Stomach smooth muscle (tissue), 2 donors: ENCODE measurements around the gene ATPAF1.
A peak's percentile ranks its signal among the peaks of the same experiment; 100 is the strongest.

ENCODE experiments used
- H3K27ac ChIP-seq: one replicate; pipeline ENCODE4 v1.7.0; 2013; ENCODE audit warnings: mild to moderate bottlenecking, low read length, inconsistent platforms
- H3K27me3 ChIP-seq, 2 donors: one replicate each; pipeline ENCODE4 v1.7.0; 2013; ENCODE audit warnings: low read length in 2 of 2; ENCODE audit not compliant: insufficient read depth in 2 of 2, control insufficient read depth in 1 of 2
- H3K36me3 ChIP-seq, 2 donors: one replicate each; pipeline ENCODE4 v1.7.0; 2013; ENCODE audit warnings: low read length in 2 of 2; ENCODE audit not compliant: control insufficient read depth in 2 of 2, insufficient read depth in 2 of 2
- H3K4me1 ChIP-seq: one replicate; pipeline ENCODE4 v1.7.0; 2013; ENCODE audit warnings: low read length; ENCODE audit not compliant: control insufficient read depth, insufficient read depth
- H3K4me3 ChIP-seq, 2 donors: one replicate each; pipeline ENCODE4 v1.7.0; 2013; ENCODE audit warnings: low read length in 2 of 2
- H3K9ac ChIP-seq, 2 donors: one replicate each; pipeline ENCODE4 v1.7.0; 2013; ENCODE audit warnings: low read length in 2 of 2, mild to moderate bottlenecking in 1 of 2
- H3K9me3 ChIP-seq, 2 donors: one replicate each; pipeline ENCODE4 v1.7.0; 2013; ENCODE audit warnings: low read length in 2 of 2; ENCODE audit not compliant: control insufficient read depth in 2 of 2
- donor health status: healthy.
- donor health status: Pancreatic carcinoma.

Gene ATPAF1

DNA sequence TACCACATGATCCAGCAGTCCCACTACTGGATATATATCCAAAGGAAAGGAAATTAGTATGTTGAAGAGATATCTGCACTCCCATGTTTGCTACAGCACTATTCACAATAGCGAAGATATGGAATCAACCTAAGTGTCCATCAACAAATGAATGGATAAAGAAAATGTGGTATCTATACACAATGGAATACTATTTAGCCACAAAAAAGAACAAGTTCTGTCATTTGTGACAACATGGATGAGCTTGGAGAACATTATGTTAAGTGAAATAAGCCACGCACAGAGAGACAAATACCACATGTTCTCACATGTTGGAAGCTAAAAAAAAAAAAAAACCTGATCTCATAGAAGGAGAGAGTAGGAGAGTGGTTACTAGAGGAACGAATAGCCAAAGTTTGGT lies 17.7 kb downstream of the ATPAF1 start:
- no peak overlapping the region for H3K9ac ChIP-seq
- H3K27ac ChIP-seq, result no peak overlapping the region
- no peaks in the 10 kb centered on the region for H3K4me1 ChIP-seq
- no peaks in the 10 kb centered on the region for H3K27me3 ChIP-seq
- no peak overlapping the region for H3K4me3 ChIP-seq
- peaks cover 26 to 31% of the 10 kb centered on the region in 2 donors for H3K36me3 ChIP-seq
- peaks cover 0 to 6% of the 10 kb centered on the region in 2 donors for H3K9me3 ChIP-seq

- Histone ChIP-seq H3K4me3 (no peak overlapping the region), H3K4me1 (peaks cover 7% of the 10 kb centered on the region), H3K36me3 (peaks cover 25 to 28% of the 10 kb centered on the region in 2 donors), H3K9ac (no peak overlapping the region), H3K27ac (no peak overlapping the region), H3K27me3 (no peaks in the 10 kb centered on the region), H3K9me3 (peaks cover 0 to 6% of the 10 kb centered on the region in 2 donors)
Measured at GRCh38 chr1:46649764-46650163, 18.4 kb downstream of the ATPAF1 start.

DNA sequence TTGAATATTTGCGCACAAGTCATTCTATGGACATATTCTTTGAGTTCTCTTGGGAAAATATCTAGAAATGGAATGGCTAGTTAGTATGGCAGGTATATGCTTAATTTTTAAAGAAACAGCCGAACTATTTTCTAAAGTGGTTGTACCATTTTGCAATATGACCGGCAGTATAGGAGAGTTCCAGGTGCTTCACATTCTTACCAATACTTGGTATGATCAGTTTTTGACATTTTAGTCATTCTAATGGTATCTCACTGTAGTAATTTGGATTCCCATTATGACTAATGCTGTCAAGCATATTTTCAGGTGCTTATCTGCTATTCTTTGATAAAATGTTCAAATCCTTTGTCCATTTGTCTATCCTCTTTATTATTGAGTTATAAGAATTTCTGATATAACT lies 20.6 kb downstream of the ATPAF1 start:
- Histone ChIP-seq H3K27me3 (no peaks in the 10 kb centered on the region), H3K27ac (no peak overlapping the region), H3K9me3 (peaks cover 0 to 6% of the 10 kb centered on the region in 2 donors), H3K9ac (no peak overlapping the region), H3K36me3 (peaks cover 25 to 27% of the 10 kb centered on the region in 2 donors), H3K4me3 (no peak overlapping the region), H3K4me1 (peaks cover 13% of the 10 kb centered on the region)

- Histone ChIP-seq H3K4me3 (peak overlapping the region in 1 of 2 donors; percentile 28), H3K9me3 (peaks cover 0 to 6% of the 10 kb centered on the region in 2 donors), H3K36me3 (peaks cover 21% of the 10 kb centered on the region in 2 donors), H3K27me3 (no peaks in the 10 kb centered on the region), H3K4me1 (peaks cover 16% of the 10 kb centered on the region), H3K9ac (no peak overlapping the region), H3K27ac (no peak overlapping the region)
Measured at GRCh38 chr1:46646844-46647243, 21.3 kb downstream of the ATPAF1 start.

GRCh38 chr1:46646331-46646730 lies 21.8 kb downstream of the ATPAF1 start:
- Histone ChIP-seq H3K36me3 (peaks cover 21% of the 10 kb centered on the region in 2 donors), H3K4me3 (no peak overlapping the region), H3K9ac (no peak overlapping the region), H3K4me1 (peaks cover 16% of the 10 kb centered on the region), H3K27ac (no peak overlapping the region), H3K9me3 (peaks cover 0 to 6% of the 10 kb centered on the region in 2 donors), H3K27me3 (no peaks in the 10 kb centered on the region)

DNA sequence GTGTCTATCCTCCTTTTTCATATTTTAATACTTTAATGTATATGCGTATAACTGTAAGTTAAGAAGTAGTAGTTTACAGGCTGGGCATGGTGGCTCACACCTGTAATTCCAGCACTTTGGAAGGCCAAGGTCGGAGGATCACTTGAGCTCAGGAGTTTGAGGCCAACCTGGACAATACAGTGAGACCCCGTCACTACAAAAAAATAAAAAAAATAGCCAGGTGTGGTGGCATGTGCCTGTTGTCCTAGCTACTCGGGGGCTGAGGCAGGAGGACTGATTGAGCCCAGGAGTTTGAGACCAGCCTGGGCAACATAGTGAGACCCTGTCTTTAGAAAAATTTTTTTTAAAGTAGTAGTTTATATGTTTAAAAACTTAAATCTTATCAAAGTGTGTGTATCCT lies 22.3 kb downstream of the ATPAF1 start:
- no peak overlapping the region for H3K4me3 ChIP-seq
- H3K4me1 ChIP-seq, result peaks cover 16% of the 10 kb centered on the region
- no peak overlapping the region for H3K9ac ChIP-seq
- H3K36me3 ChIP-seq, result peaks cover 21% of the 10 kb centered on the region in 2 donors
- no peaks in the 10 kb centered on the region for H3K27me3 ChIP-seq
- peaks cover 0 to 6% of the 10 kb centered on the region in 2 donors for H3K9me3 ChIP-seq
- no peak overlapping the region for H3K27ac ChIP-seq

DNA sequence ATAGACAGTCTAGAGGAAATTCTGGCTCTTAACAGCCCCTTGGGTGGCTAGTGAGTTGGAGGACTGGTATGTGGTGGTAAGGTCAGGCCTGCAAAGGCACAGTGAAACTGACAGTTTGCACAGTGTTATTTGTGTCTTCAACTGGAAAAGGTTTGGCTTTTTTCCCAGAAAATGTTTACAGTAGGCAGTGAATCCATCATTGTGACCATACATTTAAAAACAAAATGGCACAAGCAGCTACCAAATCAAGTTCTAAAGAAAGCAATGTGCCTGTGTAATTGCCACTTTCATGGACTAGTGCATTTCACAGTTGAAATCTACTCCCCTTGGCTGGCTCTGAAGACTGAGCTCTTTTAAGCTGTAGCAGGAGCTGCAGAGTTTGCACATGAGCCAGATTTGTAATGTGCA lies 24.8 kb downstream of the ATPAF1 start:
- Histone ChIP-seq H3K4me3 (peak overlapping the region in 1 of 2 donors; percentile 3), H3K36me3 (peaks cover 6 to 10% of the 10 kb centered on the region in 2 donors), H3K27ac (peak overlapping the region; percentile 66), H3K4me1 (peaks cover 16% of the 10 kb centered on the region), H3K27me3 (no peaks in the 10 kb centered on the region), H3K9me3 (no peaks in the 10 kb centered on the region), H3K9ac (no peak overlapping the region)

DNA sequence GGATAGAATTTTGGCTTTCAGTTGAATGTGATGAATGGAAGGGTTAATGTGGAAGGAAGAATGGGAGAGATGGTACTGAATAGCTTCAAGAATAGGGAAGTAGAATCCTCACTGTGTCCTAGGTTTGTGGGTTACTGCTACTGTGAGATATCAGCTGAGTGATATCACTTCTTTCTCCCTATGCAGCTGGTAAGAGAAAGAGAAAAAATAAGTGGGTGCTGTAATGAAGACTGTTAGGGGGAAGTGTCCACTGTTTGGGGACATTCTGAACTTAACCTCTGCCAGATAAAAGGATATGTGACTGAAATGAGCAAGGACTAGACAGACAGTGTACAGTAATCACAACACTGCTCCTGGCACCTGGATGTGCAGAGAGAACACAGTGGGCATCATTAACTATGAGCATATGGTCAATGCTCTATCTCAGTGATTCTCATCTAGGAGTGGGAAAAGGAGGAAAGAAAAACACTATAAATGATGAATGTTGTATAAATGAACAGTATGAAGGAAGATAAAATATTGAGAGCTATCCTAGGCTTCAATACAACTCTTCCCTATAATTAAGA lies 26.0 kb downstream of the ATPAF1 start:
- Histone ChIP-seq H3K27me3 (no peaks in the 10 kb centered on the region), H3K9me3 (no peaks in the 10 kb centered on the region), H3K9ac (no peak overlapping the region), H3K4me3 (no peak overlapping the region), H3K36me3 (peaks cover 3 to 6% of the 10 kb centered on the region in 2 donors), H3K27ac (peak overlapping the region; percentile 2), H3K4me1 (peaks cover 23% of the 10 kb centered on the region)

GRCh38 chr1:46639547-46639946 lies 28.6 kb downstream of the ATPAF1 start:
- Histone ChIP-seq H3K4me1 (peaks cover 19% of the 10 kb centered on the region), H3K4me3 (no peak overlapping the region), H3K27me3 (no peaks in the 10 kb centered on the region), H3K27ac (no peak overlapping the region), H3K9ac (no peak overlapping the region), H3K9me3 (no peaks in the 10 kb centered on the region), H3K36me3 (peaks cover 12 to 13% of the 10 kb centered on the region in 2 donors)

- no peaks in the 10 kb centered on the region for H3K27me3 ChIP-seq
- H3K36me3 ChIP-seq, result peaks cover 14 to 19% of the 10 kb centered on the region in 2 donors
- no peak overlapping the region for H3K27ac ChIP-seq
- H3K9me3 ChIP-seq, result no peaks in the 10 kb centered on the region
- H3K4me3 ChIP-seq, result no peak overlapping the region
- H3K4me1 ChIP-seq, result peaks cover 19% of the 10 kb centered on the region
- no peak overlapping the region for H3K9ac ChIP-seq
Measured at GRCh38 chr1:46638921-46639320, 29.2 kb downstream of the ATPAF1 start.

GRCh38 chr1:46637444-46638083 lies 30.6 kb downstream of the ATPAF1 start:
- H3K9me3 ChIP-seq, result no peaks in the 10 kb centered on the region
- H3K27me3 ChIP-seq, result no peaks in the 10 kb centered on the region
- peak overlapping the region in 1 of 2 donors; percentile 13 for H3K9ac ChIP-seq
- peaks cover 19 to 21% of the 10 kb centered on the region in 2 donors for H3K36me3 ChIP-seq
- H3K4me3 ChIP-seq, result no peak overlapping the region
- H3K4me1 ChIP-seq, result peaks cover 13% of the 10 kb centered on the region
- H3K27ac ChIP-seq, result peak overlapping the region; percentile 61
